B cell (primary cell): ENCODE measurements around the gene PLCD1. TPM values are rescaled to one million over a fixed set of nuclear protein-coding genes. Genes with fewer than 3 reads are reported as not detected.

Source experiments
- ATAC-seq: fragments of 200-7000 bp; cut with Tn5 transposase; one replicate; pipeline ENCODE4 v1.10.0; 2021; ENCODE audit warnings: low read depth, mild to moderate bottlenecking, moderate number of reproducible peaks, moderate library complexity
- CTCF ChIA-PET: fragments of 350-600 bp; sonication (Branson Sonifier 250); formaldehyde crosslinking; loops from one replicate; lab custom pipeline; 2021; ENCODE audit warnings: antibody characterized with exemption, inconsistent platforms; lab: Charles Lee
- POLR2A ChIA-PET: fragments of 350-600 bp; sonication (Branson Sonifier 250); formaldehyde crosslinking; loops from one replicate; lab custom pipeline; 2021; ENCODE audit warnings: antibody characterized with exemption; lab: Charles Lee
- DNase-seq: peaks from one replicate; pipeline ENCODE4 v3.0.0; 2013
- H2AFZ ChIP-seq: 2 replicates; pipeline ENCODE4 v1.6.1; 2012; ENCODE audit warnings: mild to moderate bottlenecking, low read depth, low read length; ENCODE audit not compliant: insufficient read depth, poor library complexity, severe bottlenecking
- H3K27ac ChIP-seq, 2 donors: 1 replicate in 1 of 2; 2 replicates in 1 of 2; pipeline ENCODE4 v1.5.1; 2012 to 2013; ENCODE audit warnings: low read length in 2 of 2, mild to moderate bottlenecking in 2 of 2, moderate library complexity in 1 of 2
- H3K27me3 ChIP-seq, 4 experiments: fragments of 200-600 bp in 1 of 4; sonication (generic) in 1 of 4; replicated peaks in 1 of 4; 1 replicate in 2 of 4; 2 replicates in 2 of 4; pipeline versions ENCODE4 v1.6.1 to v1.7.0; 2013 to 2016; ENCODE audit warnings: low read length in 3 of 4, mild to moderate bottlenecking in 2 of 4, mixed read lengths in 1 of 4, moderate library complexity in 1 of 4; ENCODE audit not compliant: insufficient read depth in 4 of 4, control insufficient read depth in 3 of 4; ENCODE audit errors: control extremely low read depth in 1 of 4
- H3K36me3 ChIP-seq, 2 experiments: replicated peaks in 1 of 2; 1 replicate in 1 of 2; 2 replicates in 1 of 2; pipeline versions ENCODE4 v1.6.1 to v1.7.1; 2013; ENCODE audit warnings: low read length in 1 of 2; ENCODE audit not compliant: insufficient read depth in 2 of 2, control insufficient read depth in 1 of 2; ENCODE audit errors: control extremely low read depth in 1 of 2, extremely low read depth in 1 of 2
- H3K4me1 ChIP-seq, 2 donors: fragments of 200-600 bp in 1 of 2; sonication (generic) in 1 of 2; 1 replicate in 1 of 2; 2 replicates in 1 of 2; pipeline versions ENCODE4 v1.5.1 to v1.6.1; 2013 to 2017; ENCODE audit warnings: low read length in 2 of 2; ENCODE audit not compliant: control insufficient read depth in 2 of 2, insufficient read depth in 2 of 2
- H3K4me2 ChIP-seq: replicated peaks from 2 replicates; pipeline ENCODE3; 2012; ENCODE audit warnings: mild to moderate bottlenecking, low read depth, low read length; ENCODE audit not compliant: poor library complexity, severe bottlenecking
- H3K4me3 ChIP-seq, 5 experiments: fragments of 200-600 bp in 1 of 5; sonication (generic) in 1 of 5; 1 replicate in 3 of 5; 2 replicates in 2 of 5; pipeline versions ENCODE4 v1.5.1 to v1.7.0; 2011 to 2016; ENCODE audit warnings: low read length in 4 of 5, mild to moderate bottlenecking in 4 of 5, low read depth in 2 of 5, control low read depth in 1 of 5, moderate library complexity in 1 of 5; ENCODE audit not compliant: insufficient read depth in 1 of 5; ENCODE audit errors: control extremely low read depth in 1 of 5, extremely low read depth in 1 of 5
- H3K79me2 ChIP-seq: fragments of 200-600 bp; sonication (generic); one replicate; pipeline ENCODE4 v1.6.0; 2016; ENCODE audit warnings: low read length; ENCODE audit not compliant: control insufficient read depth, insufficient read depth
- H3K9ac ChIP-seq: fragments of 200-600 bp; sonication (generic); 2 replicates; pipeline ENCODE4 v1.6.1; 2017; ENCODE audit warnings: mild to moderate bottlenecking, low read length, moderate library complexity
- H3K9me3 ChIP-seq, 3 donors: one replicate each; pipeline versions ENCODE4 v1.6.1 to v1.7.1; 2013; ENCODE audit warnings: low read length in 2 of 3; ENCODE audit not compliant: control insufficient read depth in 2 of 3, insufficient read depth in 1 of 3; ENCODE audit errors: control extremely low read depth in 1 of 3
- H4K20me1 ChIP-seq: 2 replicates; pipeline ENCODE4 v1.6.0; 2012; ENCODE audit warnings: mild to moderate bottlenecking, low read length; ENCODE audit not compliant: insufficient read depth, control insufficient read depth, poor library complexity, severe bottlenecking
- H3K27ac Mint-ChIP-seq: one replicate; pipeline ENCODE4 v1.8.0; 2021; ENCODE audit warnings: mixed read lengths
- H3K27me3 Mint-ChIP-seq: one replicate; pipeline ENCODE4 v1.8.0; 2021; ENCODE audit warnings: mixed read lengths
- H3K4me1 Mint-ChIP-seq: one replicate; pipeline ENCODE4 v1.8.0; 2021; ENCODE audit warnings: mixed read lengths
- H3K4me3 Mint-ChIP-seq: one replicate; pipeline ENCODE4 v1.8.0; 2021; ENCODE audit warnings: mixed read lengths
- H3K9me3 Mint-ChIP-seq: one replicate; pipeline ENCODE4 v1.8.0; 2022; ENCODE audit warnings: mixed read lengths; ENCODE audit not compliant: insufficient read depth
- EZH2 ChIP-seq: IDR thresholded peaks from 2 replicates; pipeline ENCODE4 v1.6.1; 2012; ENCODE audit warnings: borderline replicate concordance, low read depth, mild to moderate bottlenecking, moderate library complexity, low read length; ENCODE audit not compliant: insufficient read depth, poor library complexity, severe bottlenecking
- WGBS: methylation state at CpG from one replicate; pipeline ENCODE4 v1.1.5; 2013; ENCODE audit warnings: missing lambda C conversion rate; ENCODE audit not compliant: insufficient coverage; 5-methylcytosine and 5-hydroxymethylcytosine counted together
- intact Hi-C: fragments of 100-400 bp; cut with micrococcal nuclease; formaldehyde crosslinking; loops from one replicate; pipeline ENCODE4 v1.10.0; 2022
- polyA plus RNA-seq: library from polyadenylated mRNA; depleted of rRNA; stranded (reverse); fragments of >200 nt; gene quantifications from 2 replicates; pipeline ENCODE4 v1.2.3, GENCODE V29; 2012
- total RNA-seq, 2 donors: library from RNA; stranded (reverse); fragments of 120-200 nt in 1 of 2; gene quantifications; 1 replicate in 1 of 2; 2 replicates in 1 of 2; pipeline versions ENCODE4 v1.2.3 to v1.2.4, GENCODE V29; 2013 to 2022
- TF ChIP-seq, protein P1 (sequence below): fragments of 200-600 bp; IDR thresholded peaks from one replicate; pipeline ENCODE4 v1.8.0; 2022; ENCODE audit warnings: antibody characterized with exemption, mild to moderate bottlenecking

Gene PLCD1
- total and polyA plus RNA-seq, 2 donors (not counting 1 experiment from before 2014, with no cell fraction given) = 5.8 to 10.1 TPM

DNA sequence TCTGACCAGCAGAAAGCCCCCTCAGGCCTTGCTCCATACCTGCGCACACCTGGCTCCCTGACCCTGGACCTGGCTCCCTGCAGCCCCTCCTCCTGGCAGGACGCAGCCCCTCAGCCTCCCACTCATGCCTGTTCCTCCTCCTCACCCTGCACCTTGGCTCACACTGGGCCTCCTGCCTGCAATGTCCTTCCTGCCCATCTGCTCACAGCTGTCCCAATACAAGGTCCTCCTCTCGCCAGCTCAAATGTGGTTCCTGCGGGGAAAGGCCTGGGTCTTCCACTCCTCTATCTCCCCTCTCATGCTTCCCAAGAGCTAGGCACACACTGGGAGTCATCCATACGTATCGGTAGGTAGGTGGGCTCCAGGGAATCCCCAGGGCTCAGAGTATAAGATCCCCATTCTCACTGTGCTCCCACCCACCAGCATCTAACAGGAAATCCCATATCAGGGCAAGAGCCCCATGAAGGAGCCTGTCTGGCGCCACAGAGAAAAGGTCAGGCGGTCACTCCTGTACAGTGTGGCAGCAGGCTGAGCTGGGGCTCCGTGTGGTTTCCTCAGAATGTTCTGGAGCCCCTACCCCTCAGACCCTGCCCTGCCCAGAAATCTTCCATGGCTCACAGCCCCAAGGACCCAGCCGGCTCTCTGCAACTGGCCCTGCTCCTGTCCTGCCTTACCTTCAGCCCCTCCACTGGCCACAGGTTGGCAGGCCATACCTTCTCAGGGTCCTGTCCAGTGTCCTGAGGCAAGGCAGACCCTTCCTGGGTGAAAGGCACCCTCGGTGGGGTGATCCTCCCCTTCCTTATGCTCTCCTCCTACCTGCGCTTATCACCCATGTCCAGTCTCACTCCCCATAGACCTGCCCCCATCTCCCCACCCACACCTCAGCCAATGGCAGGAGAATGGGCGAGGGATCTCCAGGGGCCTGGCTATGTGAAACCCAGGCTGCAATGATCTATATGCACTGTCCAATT is 10.9 kb downstream of the PLCD1 start:
- WGBS = 89% methylated on average over 12 of the region's 13 CpGs
- Histone ChIP-seq H3K27me3 (no peaks in the 10 kb centered on the region), H3K4me2 (no peak overlapping the region), H4K20me1 (no peaks in the 10 kb centered on the region), H3K4me3 (no peak overlapping the region), H3K9ac (no peak overlapping the region), H3K79me2 (no peaks in the 10 kb centered on the region), H3K4me1 (peaks cover 0 to 2% of the 10 kb centered on the region in 2 donors), H3K36me3 (peaks cover 0 to 3% of the 10 kb centered on the region in 2 experiments), H3K9me3 (peaks cover 0 to 16% (median 0%) of the 10 kb centered on the region in 3 donors), H3K27ac (no peak overlapping the region), H2AFZ (no peak overlapping the region)
- CTCF ChIA-PET = no interaction called here
- Mint-ChIP-seq H3K9me3 (peaks cover 3% of the 10 kb centered on the region), H3K4me1 (peaks cover 5% of the 10 kb centered on the region), H3K27ac (no peak overlapping the region), H3K27me3 (no peaks in the 10 kb centered on the region), H3K4me3 (no peak overlapping the region)
- DNase-seq (no peak), ATAC-seq (no peak)
- no peak for TF ChIP-seq EZH2
- TF ChIP-seq, protein P1, sequence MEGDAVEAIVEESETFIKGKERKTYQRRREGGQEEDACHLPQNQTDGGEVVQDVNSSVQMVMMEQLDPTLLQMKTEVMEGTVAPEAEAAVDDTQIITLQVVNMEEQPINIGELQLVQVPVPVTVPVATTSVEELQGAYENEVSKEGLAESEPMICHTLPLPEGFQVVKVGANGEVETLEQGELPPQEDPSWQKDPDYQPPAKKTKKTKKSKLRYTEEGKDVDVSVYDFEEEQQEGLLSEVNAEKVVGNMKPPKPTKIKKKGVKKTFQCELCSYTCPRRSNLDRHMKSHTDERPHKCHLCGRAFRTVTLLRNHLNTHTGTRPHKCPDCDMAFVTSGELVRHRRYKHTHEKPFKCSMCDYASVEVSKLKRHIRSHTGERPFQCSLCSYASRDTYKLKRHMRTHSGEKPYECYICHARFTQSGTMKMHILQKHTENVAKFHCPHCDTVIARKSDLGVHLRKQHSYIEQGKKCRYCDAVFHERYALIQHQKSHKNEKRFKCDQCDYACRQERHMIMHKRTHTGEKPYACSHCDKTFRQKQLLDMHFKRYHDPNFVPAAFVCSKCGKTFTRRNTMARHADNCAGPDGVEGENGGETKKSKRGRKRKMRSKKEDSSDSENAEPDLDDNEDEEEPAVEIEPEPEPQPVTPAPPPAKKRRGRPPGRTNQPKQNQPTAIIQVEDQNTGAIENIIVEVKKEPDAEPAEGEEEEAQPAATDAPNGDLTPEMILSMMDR = no peak
- intact Hi-C loops = no loop called here
- POLR2A ChIA-PET = no interaction called here
